ENCODE data around the gene MAP2K1. TPM values are rescaled to one million over a fixed set of nuclear protein-coding genes. Genes with fewer than 3 reads are reported as not detected.
"Not testable (repeated sequence)": the region's sequence is repeated elsewhere in the genome, so short reads cannot be mapped to it uniquely, and the experiment has no call there.

Gene MAP2K1
- polyA plus RNA-seq (2013), result 36.6 and 37.5 TPM in 2 replicates

DNA sequence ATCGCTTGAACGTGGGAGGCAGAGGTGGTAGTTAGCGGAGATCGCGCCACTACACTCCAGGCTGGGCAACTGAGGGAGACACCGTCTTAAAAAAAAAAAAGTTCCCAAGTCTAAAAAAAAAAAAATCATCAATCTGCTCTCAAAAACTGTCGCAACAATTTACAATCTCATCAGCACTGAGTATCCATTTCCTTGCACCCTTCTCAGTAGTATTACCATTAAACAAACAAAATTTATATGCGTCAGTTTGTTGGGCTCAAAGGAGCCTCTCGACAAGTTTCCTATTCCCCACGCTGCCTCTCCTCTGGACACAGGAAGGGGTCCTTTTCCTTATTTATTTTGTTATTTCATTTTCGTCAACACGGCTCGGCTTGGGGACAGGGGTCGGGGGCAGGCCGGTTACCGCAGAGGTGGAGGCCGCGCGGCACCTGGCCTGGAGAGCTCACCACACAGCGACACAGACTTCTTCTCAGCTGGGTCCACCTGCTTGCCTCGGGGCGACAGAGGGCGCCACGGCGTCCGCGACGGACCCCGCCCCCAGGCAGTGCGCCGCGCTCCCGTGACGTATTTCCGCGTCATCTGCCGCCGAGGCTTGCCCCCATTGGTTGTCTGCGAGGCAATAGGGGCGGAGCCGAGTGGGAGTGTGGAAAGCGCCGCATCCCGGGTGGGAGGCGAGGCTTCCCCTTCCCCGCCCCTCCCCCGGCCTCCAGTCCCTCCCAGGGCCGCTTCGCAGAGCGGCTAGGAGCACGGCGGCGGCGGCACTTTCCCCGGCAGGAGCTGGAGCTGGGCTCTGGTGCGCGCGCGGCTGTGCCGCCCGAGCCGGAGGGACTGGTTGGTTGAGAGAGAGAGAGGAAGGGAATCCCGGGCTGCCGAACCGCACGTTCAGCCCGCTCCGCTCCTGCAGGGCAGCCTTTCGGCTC, at the start of gene MAP2K1:
TSS of gene MAP2K1 (plus strand) at position 709 of the 920 bp plus-strand sequence. CDS start 436 bp downstream, outside the sequence.
- Histone ChIP-seq H3K9ac (ENCODE audit: low read length) (peak within 1 kb of the TSS; percentile 89), H3K36me3 (ENCODE audit: control insufficient read depth in 1 of 2, insufficient read depth in 2 of 2, low read length in 2 of 2) (no peaks in the 10 kb centered on the region), H2BK5ac (ENCODE audit: low read depth, low read length, poor library complexity) (peak within 1 kb of the TSS; percentile 58), H3K4me3 (ENCODE audit: low read depth, low read length) (peak within 1 kb of the TSS; percentile 98), H3K18ac (ENCODE audit: low read length) (peak within 1 kb of the TSS; percentile 78), H3K14ac (ENCODE audit: low read length) (peak within 1 kb of the TSS; percentile 69), H3K4me1 (ENCODE audit: control insufficient read depth in 1 of 2, insufficient read depth in 2 of 2, low read length in 2 of 2) (peaks cover 2 to 10% of the 10 kb centered on the region in 2 experiments), H3K4me2 (ENCODE audit: low read length) (peak within 1 kb of the TSS; percentile 78), H3K27ac (ENCODE audit: low read depth, low read length) (peak within 1 kb of the TSS; percentile 86), H2BK12ac (ENCODE audit: low read length) (peak within 1 kb of the TSS; percentile 69), H4K8ac (ENCODE audit: low read depth, low read length) (peak within 1 kb of the TSS; percentile 88), H2BK120ac (ENCODE audit: insufficient read depth, low read length, poor library complexity) (peak within 1 kb of the TSS; percentile 52), H4K91ac (ENCODE audit: low read depth, low read length) (peak within 1 kb of the TSS; percentile 20), H3K79me1 (ENCODE audit: low read length) (peaks cover 8% of the 10 kb centered on the region), H3K9me3 (ENCODE audit: insufficient read depth, low read depth, low read length) (no peaks in the 10 kb centered on the region), H4K12ac (ENCODE audit: low read depth, low read length) (peak within 1 kb of the TSS; percentile 51), H3K23ac (ENCODE audit: low read length) (no peak within 1 kb of the TSS), H2AK5ac (ENCODE audit: low read length) (no peak within 1 kb of the TSS), H2AFZ (ENCODE audit: insufficient read depth, low read length, poor library complexity) (peak within 1 kb of the TSS; percentile 72), H3K79me2 (ENCODE audit: control insufficient read depth, insufficient read depth, low read length, poor library complexity) (peaks cover 12% of the 10 kb centered on the region), H3K27me3 (ENCODE audit: insufficient read depth, low read length) (no peaks in the 10 kb centered on the region), H3K4ac (ENCODE audit: low read depth, low read length) (peak within 1 kb of the TSS; percentile 88)
- peak; percentile 98 to 99 for DNase-seq
- no CpG with 5 or more reads among the region's 69 CpGs for WGBS (ENCODE audit: extremely low coverage, insufficient coverage, insufficient read length)

GRCh38 chr15:66348530-66348929, 38.2 kb upstream of the MAP2K1 start:
- H3K27me3 ChIP-seq (ENCODE audit: insufficient read depth, low read length); H3K9ac ChIP-seq (ENCODE audit: low read length): not testable (repeated sequence)
- no CpG with 5 or more reads among the region's 5 CpGs for WGBS (ENCODE audit: extremely low coverage, insufficient coverage, insufficient read length)

GRCh38 chr15:66356077-66356358, 30.7 kb upstream of the MAP2K1 start:
- Histone ChIP-seq H3K27me3 (ENCODE audit: insufficient read depth, low read length) (no peaks in the 10 kb centered on the region), H2AFZ (ENCODE audit: insufficient read depth, low read length, poor library complexity) (peak overlapping the region; percentile 30), H3K79me2 (ENCODE audit: control insufficient read depth, insufficient read depth, low read length, poor library complexity) (peaks cover 6% of the 10 kb centered on the region), H4K8ac (ENCODE audit: low read depth, low read length) (peak overlapping the region; percentile 67), H2AK5ac (ENCODE audit: low read length) (peak overlapping the region; percentile 21), H3K9me3 (ENCODE audit: insufficient read depth, low read depth, low read length) (no peaks in the 10 kb centered on the region), H3K79me1 (ENCODE audit: low read length) (peaks cover 9% of the 10 kb centered on the region), H3K14ac (ENCODE audit: low read length) (peak overlapping the region; percentile 30), H4K91ac (ENCODE audit: low read depth, low read length) (peak overlapping the region; percentile 31), H3K27ac (ENCODE audit: low read depth, low read length) (peak overlapping the region; percentile 11), H2BK120ac (ENCODE audit: insufficient read depth, low read length, poor library complexity) (peak overlapping the region; percentile 43), H3K4me3 (ENCODE audit: low read depth, low read length) (peak overlapping the region; percentile 79), H3K36me3 (ENCODE audit: control insufficient read depth in 1 of 2, insufficient read depth in 2 of 2, low read length in 2 of 2) (peaks cover 3 to 14% of the 10 kb centered on the region in 2 experiments), H2BK12ac (ENCODE audit: low read length) (peak overlapping the region; percentile 31), H3K23ac (ENCODE audit: low read length) (no peak overlapping the region), H3K9ac (ENCODE audit: low read length) (peak overlapping the region; percentile 90), H3K4ac (ENCODE audit: low read depth, low read length) (peak overlapping the region; percentile 91), H3K4me2 (ENCODE audit: low read length) (peak overlapping the region; percentile 92), H4K12ac (ENCODE audit: low read depth, low read length) (peak overlapping the region; percentile 49), H3K4me1 (ENCODE audit: control insufficient read depth in 1 of 2, insufficient read depth in 2 of 2, low read length in 2 of 2) (peaks cover 0 to 5% of the 10 kb centered on the region in 2 experiments), H2BK5ac (ENCODE audit: low read depth, low read length, poor library complexity) (peak overlapping the region; percentile 5), H3K18ac (ENCODE audit: low read length) (peak overlapping the region; percentile 64)
- no CpG with 5 or more reads among the region's 12 CpGs for WGBS (ENCODE audit: extremely low coverage, insufficient coverage, insufficient read length)
- DNase-seq, result no peak

More at GRCh38 chr15:66348530-66348929, 38.2 kb upstream of the MAP2K1 start:
- not testable (repeated sequence) for H2AFZ ChIP-seq (ENCODE audit: insufficient read depth, low read length, poor library complexity); H2AK5ac ChIP-seq (ENCODE audit: low read length); H3K4ac ChIP-seq (ENCODE audit: low read depth, low read length); H3K27ac ChIP-seq (ENCODE audit: low read depth, low read length); H3K4me1 ChIP-seq (ENCODE audit: control insufficient read depth in 1 of 2, insufficient read depth in 2 of 2, low read length in 2 of 2); H3K14ac ChIP-seq (ENCODE audit: low read length); H3K4me2 ChIP-seq (ENCODE audit: low read length); H4K91ac ChIP-seq (ENCODE audit: low read depth, low read length); H2BK12ac ChIP-seq (ENCODE audit: low read length); DNase-seq; H3K23ac ChIP-seq (ENCODE audit: low read length); H3K79me2 ChIP-seq (ENCODE audit: control insufficient read depth, insufficient read depth, low read length, poor library complexity); H2BK120ac ChIP-seq (ENCODE audit: insufficient read depth, low read length, poor library complexity); H3K9me3 ChIP-seq (ENCODE audit: insufficient read depth, low read depth, low read length); H3K4me3 ChIP-seq (ENCODE audit: low read depth, low read length); H3K79me1 ChIP-seq (ENCODE audit: low read length); H3K18ac ChIP-seq (ENCODE audit: low read length); H4K8ac ChIP-seq (ENCODE audit: low read depth, low read length); H2BK5ac ChIP-seq (ENCODE audit: low read depth, low read length, poor library complexity)
- peaks cover 23 to 27% of the 10 kb centered on the region in 2 experiments for H3K36me3 ChIP-seq (ENCODE audit: control insufficient read depth in 1 of 2, insufficient read depth in 2 of 2, low read length in 2 of 2)
- peak overlapping the region; percentile 43 for H4K12ac ChIP-seq (ENCODE audit: low read depth, low read length)

- peak within 1 kb of the TSS; percentile 11 for H3K27ac ChIP-seq (ENCODE audit: low read depth, low read length)
These were observed 30.1 kb upstream of the MAP2K1 start, which contains the start of gene TIPIN for GRCh38 chr15:66356359-66357236. TIPIN (minus strand) TSS chr15:66356685; CDS start chr15:66352947, 3,738 bp downstream.

More at GRCh38 chr15:66356359-66357236, 30.1 kb upstream of the MAP2K1 start, which contains the start of gene TIPIN:
- Histone ChIP-seq H3K4me2 (ENCODE audit: low read length) (peak within 1 kb of the TSS; percentile 92), H2BK5ac (ENCODE audit: low read depth, low read length, poor library complexity) (peak within 1 kb of the TSS; percentile 78), H3K79me2 (ENCODE audit: control insufficient read depth, insufficient read depth, low read length, poor library complexity) (peaks cover 6% of the 10 kb centered on the region), H4K12ac (ENCODE audit: low read depth, low read length) (peak within 1 kb of the TSS; percentile 84), H4K91ac (ENCODE audit: low read depth, low read length) (peak within 1 kb of the TSS; percentile 90), H3K4me3 (ENCODE audit: low read depth, low read length) (peak within 1 kb of the TSS; percentile 79), H2AFZ (ENCODE audit: insufficient read depth, low read length, poor library complexity) (peak within 1 kb of the TSS; percentile 93), H3K18ac (ENCODE audit: low read length) (peak within 1 kb of the TSS; percentile 64), H3K4ac (ENCODE audit: low read depth, low read length) (peak within 1 kb of the TSS; percentile 91), H3K27me3 (ENCODE audit: insufficient read depth, low read length) (no peaks in the 10 kb centered on the region), H3K79me1 (ENCODE audit: low read length) (peaks cover 9% of the 10 kb centered on the region), H2BK120ac (ENCODE audit: insufficient read depth, low read length, poor library complexity) (peak within 1 kb of the TSS; percentile 62), H3K14ac (ENCODE audit: low read length) (peak within 1 kb of the TSS; percentile 77), H2AK5ac (ENCODE audit: low read length) (peak within 1 kb of the TSS; percentile 53), H4K8ac (ENCODE audit: low read depth, low read length) (peak within 1 kb of the TSS; percentile 92), H3K4me1 (ENCODE audit: control insufficient read depth in 1 of 2, insufficient read depth in 2 of 2, low read length in 2 of 2) (peaks cover 0 to 5% of the 10 kb centered on the region in 2 experiments), H3K9ac (ENCODE audit: low read length) (peak within 1 kb of the TSS; percentile 90), H3K36me3 (ENCODE audit: control insufficient read depth in 1 of 2, insufficient read depth in 2 of 2, low read length in 2 of 2) (peaks cover 3 to 12% of the 10 kb centered on the region in 2 experiments), H3K23ac (ENCODE audit: low read length) (no peak within 1 kb of the TSS), H3K9me3 (ENCODE audit: insufficient read depth, low read depth, low read length) (no peaks in the 10 kb centered on the region), H2BK12ac (ENCODE audit: low read length) (peak within 1 kb of the TSS; percentile 98)
- DNase-seq, result peak; percentile 96 to 98
- WGBS (ENCODE audit: extremely low coverage, insufficient coverage, insufficient read length), result no CpG with 5 or more reads among the region's 51 CpGs
